ENCODE measurements around the gene SPINK8.
"Not testable (repeated sequence)": the region's sequence is repeated elsewhere in the genome, so short reads cannot be mapped to it uniquely, and the experiment has no call there.

SPINK8 gene

GRCh38 chr3:48276911-48277641 is 56.4 kb downstream of the SPINK8 start:
- no peak for DNase-seq

- no peak for DNase-seq
Measured at GRCh38 chr3:48275287-48276027, 58.0 kb downstream of the SPINK8 start.

GRCh38 chr3:48274452-48274851 is 59.0 kb downstream of the SPINK8 start:
- no peak for DNase-seq

GRCh38 chr3:48273594-48274211 is 59.8 kb downstream of the SPINK8 start:
- peak; percentile 75 for DNase-seq

GRCh38 chr3:48271763-48272498 is 61.5 kb downstream of the SPINK8 start:
- no peak for DNase-seq

- DNase-seq, result not testable (repeated sequence)
Measured at GRCh38 chr3:48271223-48271622, 62.2 kb downstream of the SPINK8 start.

GRCh38 chr3:48270306-48270705 is 63.2 kb downstream of the SPINK8 start:
- no peak for DNase-seq

- DNase-seq, result no peak
Measured at GRCh38 chr3:48269592-48269991, 63.9 kb downstream of the SPINK8 start.

- DNase-seq, result no peak
Measured at GRCh38 chr3:48268936-48269561, 64.4 kb downstream of the SPINK8 start.

GRCh38 chr3:48268381-48268935 is 65.0 kb downstream of the SPINK8 start:
- DNase-seq, result no peak

GRCh38 chr3:48267782-48268181 is 65.7 kb downstream of the SPINK8 start:
- no peak for DNase-seq

GRCh38 chr3:48258530-48258929 is 74.9 kb downstream of the SPINK8 start:
- DNase-seq, result no peak

Data from hematopoietic multipotent progenitor cell treated with erythropoietin and hydrocortisone succinate and interleukin-3 and kit ligand, for 8 days (in vitro differentiated cells).